GM18907 (cell line): ENCODE measurements around the gene TRMT10B.
"Not testable (repeated sequence)": the region's sequence is repeated elsewhere in the genome, so short reads cannot be mapped to it uniquely, and the experiment has no call there.

Source experiments
- ATAC-seq: cut with Tn5 transposase; IDR thresholded peaks from one replicate; pipeline ENCODE4 v1.9.1; 2021; ENCODE audit warnings: mild to moderate bottlenecking, moderate library complexity; ENCODE audit not compliant: unreplicated experiment

The TRMT10B gene

DNA sequence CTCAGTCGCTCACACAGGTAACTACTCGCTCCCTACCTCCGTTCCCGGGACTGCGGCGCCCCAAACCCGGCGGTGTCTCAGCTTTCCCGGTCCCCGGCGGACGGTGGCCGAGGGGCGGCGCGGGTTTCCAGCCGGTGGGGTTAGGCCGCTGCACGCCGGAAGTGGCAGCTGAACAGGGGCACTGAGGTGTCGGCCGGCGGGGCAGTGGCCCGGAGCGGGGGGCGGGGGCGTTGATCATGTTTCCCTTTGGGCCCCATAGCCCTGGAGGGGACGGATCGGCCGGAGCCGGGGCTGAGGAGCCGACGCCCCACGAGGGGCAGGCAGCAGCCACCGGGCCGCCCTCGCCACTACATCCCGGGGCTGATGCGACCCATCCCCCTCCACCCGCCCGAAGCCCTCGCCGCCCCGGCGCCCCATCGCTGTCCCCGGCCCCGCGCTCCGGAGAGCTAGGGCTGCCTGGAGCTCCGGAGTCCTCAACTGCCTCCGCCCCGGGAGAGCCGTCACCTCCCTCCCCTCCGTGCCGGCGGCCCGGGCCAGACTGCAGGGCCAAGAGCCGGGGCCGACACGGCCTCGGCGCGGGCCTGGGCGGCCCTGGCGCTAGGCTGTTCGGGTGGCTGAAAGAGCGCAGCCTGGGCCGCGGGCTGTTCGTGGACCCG, 47.2 kb downstream of the TRMT10B start, which contains the start of gene DCAF10:
Gene DCAF10, plus strand, starts transcription at position 167 of the 656 bp plus-strand sequence. Its CDS starts 70 bp downstream, at position 237.
- ATAC-seq: peak; percentile 74

DNA sequence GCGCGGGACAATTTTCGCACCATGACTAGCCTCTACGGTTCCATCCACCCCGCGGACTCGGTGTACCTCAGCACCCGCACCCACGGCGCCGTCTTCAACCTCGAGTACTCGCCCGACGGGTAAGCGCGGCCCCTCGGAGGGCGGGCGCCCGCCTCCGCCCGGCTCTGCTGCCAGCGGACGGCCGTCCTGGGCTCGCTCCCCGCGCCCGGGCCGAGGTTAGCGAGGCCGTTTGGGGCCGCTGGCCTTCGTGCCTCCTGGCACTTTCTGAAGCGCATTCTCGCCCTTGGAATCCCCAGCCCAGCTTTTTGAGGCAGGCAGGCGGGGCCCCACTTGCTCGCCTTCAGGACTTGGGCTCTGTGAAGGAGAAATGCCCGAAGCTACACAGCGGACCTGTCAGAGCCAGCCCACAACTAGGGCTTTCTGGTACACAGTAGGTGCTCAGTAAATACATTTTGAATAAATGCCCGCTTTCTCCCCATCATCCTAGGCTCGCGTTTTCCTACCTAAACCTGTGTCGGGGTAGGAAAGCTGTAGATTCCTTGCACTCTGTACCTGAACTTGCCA, 47.8 kb downstream of the TRMT10B start:
- ATAC-seq: peak; percentile 47

DNA sequence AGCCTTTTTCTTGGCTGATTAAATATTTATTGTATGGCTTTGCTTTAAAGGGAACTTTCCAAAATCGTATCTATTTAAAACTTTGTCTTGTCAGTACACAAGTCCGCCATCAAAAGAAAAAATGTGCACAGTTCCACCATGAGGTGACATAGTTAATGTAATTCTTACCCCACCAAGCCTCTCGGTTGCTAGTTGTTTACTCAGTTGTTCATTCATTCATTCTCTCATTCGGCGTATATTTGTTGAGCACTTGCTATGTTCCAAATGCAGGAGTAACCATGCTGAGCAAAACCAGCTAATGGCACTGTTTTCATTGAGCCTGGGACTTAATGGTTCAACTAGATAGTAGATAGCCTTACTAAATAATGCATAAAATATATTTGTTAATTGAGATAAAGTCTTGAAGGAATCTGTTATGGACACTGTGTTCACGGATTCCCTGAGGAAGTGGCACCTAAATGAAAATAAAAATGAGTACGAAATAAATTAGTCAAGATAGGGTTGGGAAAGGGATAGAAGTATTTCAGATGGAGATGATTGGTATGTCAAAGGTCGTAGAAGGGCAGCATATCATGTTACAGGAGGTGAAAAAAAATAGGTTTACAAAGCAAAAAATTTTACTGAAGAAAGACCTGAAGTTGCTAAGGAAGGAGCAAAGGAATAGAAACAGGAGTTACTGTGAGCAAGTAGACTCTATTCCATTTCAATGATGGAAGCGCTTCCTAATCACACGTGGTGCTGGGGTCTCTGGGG, 48.5 kb downstream of the TRMT10B start:
- no peak for ATAC-seq

DNA sequence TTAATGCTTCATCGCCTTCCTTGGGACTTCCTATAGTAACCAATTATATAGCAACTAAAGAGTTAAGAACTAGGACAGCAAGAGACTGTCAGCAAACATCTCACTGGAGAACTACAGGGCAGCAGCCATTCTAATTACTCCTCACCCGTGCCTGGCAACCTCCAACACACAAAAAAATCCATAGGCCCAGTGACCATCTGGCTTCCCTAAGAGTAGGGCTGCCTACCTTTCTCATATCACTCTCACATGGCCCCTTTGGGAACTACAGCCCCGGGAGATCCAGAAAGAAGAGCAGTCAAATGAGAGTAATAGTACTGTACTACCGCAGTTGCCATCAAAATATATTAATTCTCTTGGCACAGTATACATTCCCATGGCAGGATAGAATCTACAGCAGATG, 52.7 kb downstream of the TRMT10B start:
- no peak for ATAC-seq

DNA sequence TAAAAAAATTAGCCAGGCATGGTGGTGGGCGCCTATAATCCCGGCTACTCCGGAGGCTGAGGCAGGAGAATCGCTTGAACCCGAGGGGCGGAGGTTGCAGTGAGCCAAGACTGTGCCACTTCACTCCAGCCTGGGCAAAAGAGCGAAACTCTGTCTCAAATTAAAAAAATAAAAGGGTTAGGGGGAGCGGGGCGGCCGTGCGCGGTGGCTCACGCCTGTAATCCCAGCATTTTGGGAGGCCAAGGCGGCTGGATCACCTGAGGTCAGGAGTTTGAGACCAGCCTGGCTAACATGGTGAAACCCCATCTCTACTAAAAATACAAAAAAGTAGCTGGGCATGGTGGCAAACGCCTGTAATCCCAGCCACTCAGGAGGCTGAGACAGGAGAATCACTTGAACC, 56.1 kb downstream of the TRMT10B start:
- ATAC-seq: not testable (repeated sequence)

DNA sequence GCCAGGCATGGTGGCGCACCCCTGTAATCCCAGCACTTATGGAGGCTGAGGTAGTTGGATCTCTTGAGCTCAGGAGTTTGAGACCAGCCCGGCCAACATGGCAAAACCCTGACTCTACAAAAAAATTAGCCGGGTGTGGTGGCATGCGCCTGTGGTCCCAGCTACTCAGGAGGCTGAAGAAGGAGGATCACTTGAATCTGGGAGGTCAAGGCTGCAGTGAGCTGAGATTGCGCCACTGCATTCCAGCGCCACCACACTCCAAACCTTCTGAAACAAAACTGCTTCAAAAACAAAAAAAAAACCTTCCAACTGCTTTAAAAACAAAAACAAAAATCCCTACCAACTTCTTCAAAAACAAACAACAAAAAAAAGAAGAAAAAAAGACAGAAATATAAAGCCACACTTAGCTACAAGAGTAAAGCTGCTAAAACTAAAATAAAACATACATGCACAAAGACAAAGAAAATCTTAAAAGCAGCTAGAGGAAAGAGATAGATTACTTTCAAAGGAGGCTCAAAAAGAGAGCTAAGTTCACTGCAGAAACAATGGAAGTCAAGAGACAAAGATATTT, 58.4 kb downstream of the TRMT10B start:
- ATAC-seq: no peak

DNA sequence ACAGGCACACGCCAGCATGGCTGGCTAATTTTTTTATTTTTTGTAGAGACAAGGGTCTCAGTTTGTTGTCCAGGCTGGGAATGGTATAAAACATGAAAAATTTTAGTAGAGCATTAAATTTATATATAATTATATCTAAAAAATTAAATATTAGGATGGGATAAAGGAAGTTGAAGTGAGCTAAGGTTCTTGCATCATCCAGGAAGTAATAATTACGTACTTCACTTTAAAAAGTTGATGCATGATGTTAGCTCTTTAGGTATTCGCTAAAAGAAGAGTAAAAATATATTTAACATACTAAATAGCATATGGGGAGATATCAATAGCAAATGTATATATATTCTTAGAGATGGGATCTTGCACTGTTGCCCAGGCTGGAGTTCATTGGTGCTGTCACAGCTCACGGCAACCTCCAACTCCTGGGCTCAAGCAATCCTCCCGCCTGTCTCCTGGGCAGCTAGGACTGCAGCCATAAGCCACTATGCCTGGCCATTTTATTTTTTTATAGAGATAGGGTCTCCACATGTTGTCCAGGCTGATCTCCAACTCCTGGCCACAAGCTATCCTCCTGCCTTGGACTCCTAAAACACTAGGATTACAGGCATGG, 59.3 kb downstream of the TRMT10B start:
- no peak for ATAC-seq

DNA sequence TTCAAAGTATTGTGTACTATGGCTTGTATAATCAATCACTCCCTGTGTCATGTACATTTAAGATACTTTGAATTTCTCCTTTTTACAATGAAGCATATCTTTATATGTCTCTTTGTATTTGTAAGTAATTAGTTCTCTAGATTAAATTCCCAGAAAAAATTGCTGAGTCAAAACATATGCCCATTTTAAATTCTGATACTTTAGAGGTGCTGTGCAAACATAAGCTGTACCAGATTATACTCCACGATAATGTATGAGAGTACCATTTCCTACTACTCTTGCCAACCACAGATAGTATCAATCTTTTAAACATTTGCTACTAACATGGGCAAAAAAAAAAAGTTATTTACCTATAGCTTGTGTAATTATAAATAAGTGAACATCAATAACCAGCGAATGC, 65.2 kb downstream of the TRMT10B start:
- no peak for ATAC-seq

DNA sequence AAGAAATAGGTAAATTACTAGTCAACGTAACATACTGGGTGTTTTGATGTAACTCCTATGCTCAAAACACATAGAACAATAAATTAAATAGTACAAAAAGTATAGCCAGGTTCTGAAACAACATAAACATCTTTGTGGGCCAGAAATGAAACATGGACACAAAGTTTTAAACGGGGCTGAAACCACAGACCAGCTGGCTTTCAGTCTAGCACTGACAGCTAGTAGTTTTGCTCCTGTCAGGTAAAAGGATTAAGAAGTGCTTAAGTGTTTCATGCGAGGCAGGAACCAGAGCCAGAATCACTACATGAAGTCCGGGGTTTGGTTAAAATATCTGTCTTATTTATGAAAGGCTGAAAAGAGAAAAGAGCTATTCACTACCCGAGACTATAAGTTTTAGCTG, 66.5 kb downstream of the TRMT10B start:
- ATAC-seq: no peak

DNA sequence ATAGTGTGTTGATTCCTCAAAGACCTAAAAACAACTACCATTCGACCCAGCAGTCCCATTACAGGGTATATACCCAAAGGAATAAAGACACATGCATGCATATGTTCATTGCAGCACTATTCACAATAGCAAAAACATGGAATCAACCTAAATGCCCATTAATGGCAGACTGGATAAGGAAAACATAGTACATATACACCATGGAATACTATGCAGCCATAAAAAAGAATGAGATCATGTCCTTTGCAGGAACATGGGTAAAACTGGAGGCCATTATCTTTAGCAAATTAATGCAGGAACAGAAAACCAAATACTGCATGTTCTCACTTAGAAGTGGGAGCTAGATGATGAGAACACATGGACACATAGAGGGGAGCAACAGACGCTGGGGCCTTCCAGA, 71.6 kb downstream of the TRMT10B start:
- ATAC-seq: not testable (repeated sequence)

DNA sequence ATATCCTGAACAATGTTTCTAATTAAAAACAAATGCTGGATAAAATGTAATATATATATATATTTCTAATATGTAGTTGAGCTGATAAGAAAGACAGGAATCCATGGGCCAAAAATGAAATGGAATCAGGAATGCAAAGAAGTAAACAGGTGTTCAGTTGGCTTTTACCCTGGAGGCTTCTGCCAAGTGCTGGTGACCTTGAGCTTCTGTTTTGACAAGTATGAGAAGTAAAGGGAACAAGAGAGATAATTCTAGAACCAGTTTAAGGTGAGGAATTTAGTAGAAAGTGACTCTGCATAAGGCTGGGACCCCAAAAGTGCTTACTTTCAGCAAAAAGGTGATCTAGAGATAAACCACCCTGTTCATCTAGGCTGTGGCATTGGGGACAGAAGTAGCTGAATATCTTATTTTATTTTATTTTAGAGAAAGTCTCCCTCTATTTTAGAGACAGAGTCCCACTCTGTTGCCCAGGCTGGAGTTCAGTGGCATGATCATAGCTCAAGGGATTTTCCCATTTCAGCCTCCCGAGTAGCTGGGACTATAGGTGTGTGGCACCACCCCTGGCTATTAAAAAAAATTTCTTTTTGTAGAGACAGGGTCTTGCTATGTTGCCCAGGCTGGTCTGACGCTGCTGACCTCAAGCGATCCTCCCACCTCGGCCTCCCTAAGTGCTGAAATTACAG, 74.0 kb downstream of the TRMT10B start:
- ATAC-seq: no peak
